Right lobe of liver (tissue), 6 donors: ENCODE measurements around the gene PPP3R1. TPM values are rescaled to one million over a fixed set of nuclear protein-coding genes. Genes with fewer than 3 reads are reported as not detected.

Experiments
- ATAC-seq, 4 donors: fragments of 200-7000 bp; cut with Tn5 transposase; one replicate each; pipeline ENCODE4 v1.9.1; 2020; ENCODE audit warnings: mild to moderate bottlenecking in 4 of 4, moderate library complexity in 4 of 4
- DNase-seq, 3 donors: peaks; one replicate each; pipeline ENCODE4 v3.0.0-alpha.2; 2020
- H3K27ac ChIP-seq, 3 donors: fragments of 200-600 bp; one replicate each; pipeline ENCODE4 v1.8.0; 2022
- H3K27me3 ChIP-seq, 2 donors: fragments of 200-600 bp; one replicate each; pipeline ENCODE4 v1.8.0; 2022
- H3K36me3 ChIP-seq, 4 donors: fragments of 200-600 bp; sonication (generic) in 1 of 4; one replicate each; pipeline versions ENCODE4 v1.5.1 to v1.8.0; 2017 to 2022; ENCODE audit warnings: control low read depth in 1 of 4
- H3K4me1 ChIP-seq, 4 donors: fragments of 200-600 bp; sonication (generic) in 1 of 4; one replicate each; pipeline versions ENCODE4 v1.5.1 to v1.8.0; 2017 to 2022; ENCODE audit warnings: control low read depth in 1 of 4
- H3K4me3 ChIP-seq, 3 donors: fragments of 200-600 bp; one replicate each; pipeline ENCODE4 v1.8.0; 2022
- H3K9me3 ChIP-seq, 4 donors: fragments of 200-600 bp; sonication (generic) in 1 of 4; one replicate each; pipeline versions ENCODE4 v1.5.1 to v1.8.0; 2017 to 2022; ENCODE audit warnings: control low read depth in 1 of 4
- POLR2A ChIP-seq: fragments of 450-650 bp; IDR thresholded peaks from one replicate; pipeline ENCODE4 v1.6.1; 2017; ENCODE audit warnings: antibody characterized with exemption, mild to moderate bottlenecking
- WGBS: methylation state at CpG from one replicate; pipeline ENCODE4 v1.1.6; 2018; ENCODE audit warnings: low coverage, low lambda C conversion rate; ENCODE audit not compliant: insufficient coverage; ENCODE audit errors: missing lambda C conversion rate; 5-methylcytosine and 5-hydroxymethylcytosine counted together
- intact Hi-C, 2 donors: fragments of 100-400 bp; cut with DNase I; formaldehyde crosslinking; loops; one replicate each; pipeline versions ENCODE4 v1.11.2 to v1.14.1; 2022
- total RNA-seq, 6 experiments: library from RNA; depleted of rRNA in 2 of 6; stranded (reverse); fragments of >200 nt in 2 of 6; fragmentation: NEBNext Ultra II Directional in 3 of 6; extraction: Animal tissue kit (Norgen Biotek cat#: 25700) in 3 of 6; gene quantifications; one replicate each; pipeline versions ENCODE4 v1.1.0 to v1.2.4, GENCODE V29; 2016 to 2023
- TF ChIP-seq, protein P1 (sequence below), 4 donors: fragments of 200-600 bp in 3 of 4; fragments of 450-650 bp in 1 of 4; IDR thresholded peaks; one replicate each; pipeline versions ENCODE4 v1.5.1 to v1.8.0; 2016 to 2022; ENCODE audit warnings: antibody characterized with exemption in 4 of 4, mild to moderate bottlenecking in 2 of 4
- donor health status: DM: no; HTN: yes; CAD: no.
- donor health status: DM: no; HTN: no; CAD: no.
- donor health status: DM: no; HTN: no; CAD: no.
- donor health status: DM: no; HTN: yes; CAD: no.
- donor health status: DM: no; HTN: yes; CAD: no.

PPP3R1 gene
- total RNA-seq, 6 experiments from 2014 or later = 21.0 to 37.9 (median 27.2) TPM

DNA sequence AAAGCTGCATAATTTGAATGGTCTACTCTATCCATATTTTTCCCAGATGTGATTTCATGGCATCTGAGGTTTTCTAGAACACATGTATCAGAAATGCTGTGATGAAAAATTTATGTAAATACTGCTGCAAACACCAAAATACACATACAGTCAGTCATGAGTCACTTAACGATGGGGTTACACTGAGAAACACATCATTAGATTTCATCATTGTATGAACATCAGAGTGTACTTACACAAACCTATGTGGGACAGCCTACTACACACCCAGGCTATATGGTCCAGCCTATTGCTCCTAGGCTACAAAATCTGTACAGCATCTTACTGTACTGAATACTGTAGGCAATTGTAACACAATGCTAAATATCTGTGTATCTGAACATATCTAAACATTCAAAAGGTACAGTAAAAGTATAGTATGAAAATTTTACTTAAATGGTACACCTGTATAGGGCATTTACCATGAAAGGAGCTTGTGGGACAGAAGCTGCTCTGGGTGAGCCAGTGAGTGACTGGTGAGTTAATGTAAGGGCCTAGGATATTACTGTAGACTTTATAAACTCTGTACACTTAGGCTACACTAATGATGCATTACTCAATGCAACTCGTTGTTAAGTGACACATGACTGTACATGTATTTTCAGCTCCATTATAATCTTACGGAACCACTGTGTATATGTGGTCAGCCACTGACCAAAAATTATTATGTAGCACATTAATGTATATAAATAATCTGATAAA, 61.2 kb downstream of the PPP3R1 start:
- no peaks in the 10 kb centered on the region for H3K27me3 ChIP-seq
- 49% methylated on average over 3 of the region's 3 CpGs for WGBS
- TF ChIP-seq, protein P1, sequence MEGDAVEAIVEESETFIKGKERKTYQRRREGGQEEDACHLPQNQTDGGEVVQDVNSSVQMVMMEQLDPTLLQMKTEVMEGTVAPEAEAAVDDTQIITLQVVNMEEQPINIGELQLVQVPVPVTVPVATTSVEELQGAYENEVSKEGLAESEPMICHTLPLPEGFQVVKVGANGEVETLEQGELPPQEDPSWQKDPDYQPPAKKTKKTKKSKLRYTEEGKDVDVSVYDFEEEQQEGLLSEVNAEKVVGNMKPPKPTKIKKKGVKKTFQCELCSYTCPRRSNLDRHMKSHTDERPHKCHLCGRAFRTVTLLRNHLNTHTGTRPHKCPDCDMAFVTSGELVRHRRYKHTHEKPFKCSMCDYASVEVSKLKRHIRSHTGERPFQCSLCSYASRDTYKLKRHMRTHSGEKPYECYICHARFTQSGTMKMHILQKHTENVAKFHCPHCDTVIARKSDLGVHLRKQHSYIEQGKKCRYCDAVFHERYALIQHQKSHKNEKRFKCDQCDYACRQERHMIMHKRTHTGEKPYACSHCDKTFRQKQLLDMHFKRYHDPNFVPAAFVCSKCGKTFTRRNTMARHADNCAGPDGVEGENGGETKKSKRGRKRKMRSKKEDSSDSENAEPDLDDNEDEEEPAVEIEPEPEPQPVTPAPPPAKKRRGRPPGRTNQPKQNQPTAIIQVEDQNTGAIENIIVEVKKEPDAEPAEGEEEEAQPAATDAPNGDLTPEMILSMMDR (IDR thresholded peaks at IDR 0.05) = no peak
- TF ChIP-seq POLR2A = no peak
- no peak overlapping the region for H3K4me3 ChIP-seq
- intact Hi-C loops = no loop called here
- no peaks in the 10 kb centered on the region for H3K36me3 ChIP-seq
- DNase-seq (no peak), ATAC-seq (peak in 2 of 4 donors; percentile 18 to 63)
- no peaks in the 10 kb centered on the region for H3K9me3 ChIP-seq
- H3K4me1 ChIP-seq = peaks cover 0 to 40% (median 7%) of the 10 kb centered on the region in 4 donors
- H3K27ac ChIP-seq = no peak overlapping the region

GRCh38 chr2:68189991-68190784, 62.1 kb downstream of the PPP3R1 start:
- WGBS = 77% methylated on average over 12 of the region's 15 CpGs
- H3K4me1 ChIP-seq = peaks cover 0 to 33% (median 7%) of the 10 kb centered on the region in 4 donors

GRCh38 chr2:68188831-68189230, 63.5 kb downstream of the PPP3R1 start:
- peak overlapping the region in 2 of 3 donors; percentile 32 for H3K4me3 ChIP-seq
- H3K9me3 ChIP-seq = no peaks in the 10 kb centered on the region
- 6% methylated on average over 5 of the region's 5 CpGs for WGBS
- no peaks in the 10 kb centered on the region for H3K27me3 ChIP-seq
- DNase-seq = no peak
- intact Hi-C loops = no loop called here
- TF ChIP-seq, protein P1 (IDR thresholded peaks at IDR 0.05) = no peak
- TF ChIP-seq POLR2A = no peak
- H3K36me3 ChIP-seq = peaks cover 0 to 11% (median 0%) of the 10 kb centered on the region in 4 donors
- peak; percentile 63 to 79 (median 73) for ATAC-seq
- H3K4me1 ChIP-seq = peaks cover 0 to 28% (median 7%) of the 10 kb centered on the region in 4 donors
- peak overlapping the region in 2 of 3 donors; percentile 34 to 39 for H3K27ac ChIP-seq

More at GRCh38 chr2:68189991-68190784, 62.1 kb downstream of the PPP3R1 start:
- H3K9me3 ChIP-seq = no peaks in the 10 kb centered on the region
- no peak overlapping the region for H3K4me3 ChIP-seq
- no peaks in the 10 kb centered on the region for H3K27me3 ChIP-seq
- intact Hi-C loops = no loop called here
- no peak overlapping the region for H3K27ac ChIP-seq
- no peaks in the 10 kb centered on the region for H3K36me3 ChIP-seq
- ATAC-seq (no peak), DNase-seq (peak in 1 of 3 donors; percentile 48)
- no peak for TF ChIP-seq POLR2A

GRCh38 chr2:68187329-68187728, 65.0 kb downstream of the PPP3R1 start:
- Histone ChIP-seq H3K27me3 (no peaks in the 10 kb centered on the region), H3K9me3 (no peaks in the 10 kb centered on the region), H3K27ac (peak overlapping the region in 1 of 3 donors; percentile 39), H3K36me3 (peaks cover 0 to 11% (median 0%) of the 10 kb centered on the region in 4 donors), H3K4me3 (peak overlapping the region in 1 of 3 donors; percentile 32), H3K4me1 (peaks cover 0 to 23% (median 7%) of the 10 kb centered on the region in 4 donors)
- intact Hi-C loops = no loop called here
- no peak for TF ChIP-seq POLR2A
- ATAC-seq = peak; percentile 35 to 72 (median 56)
- DNase-seq = no peak
- 11% methylated on average over 1 of the region's 1 CpG for WGBS

- peaks cover 0 to 23% (median 7%) of the 10 kb centered on the region in 4 donors for H3K4me1 ChIP-seq
- H3K36me3 ChIP-seq = peaks cover 0 to 14% (median 0%) of the 10 kb centered on the region in 4 donors
- H3K27ac ChIP-seq = no peak overlapping the region
- no peaks in the 10 kb centered on the region for H3K9me3 ChIP-seq
- WGBS = 46% methylated on average over 5 of the region's 5 CpGs
- DNase-seq = peak in 1 of 3 donors; percentile 27
- intact Hi-C loops = no loop called here
- no peaks in the 10 kb centered on the region for H3K27me3 ChIP-seq
- peak in 3 of 4 donors; percentile 10 to 47 (median 44) for ATAC-seq
- no peak for TF ChIP-seq POLR2A
- TF ChIP-seq, protein P1 (IDR thresholded peaks at IDR 0.05) = peak; percentile 21 to 62 (median 47)
- H3K4me3 ChIP-seq = no peak overlapping the region
Observed at GRCh38 chr2:68185541-68186164, 66.7 kb downstream of the PPP3R1 start.
